NCI-H524 (cell line): Measurements from ENCODE around the gene ATP1A1.

Experiments used
- DNase-seq, 2 experiments: peaks; one replicate each; lab custom pipeline; 2025; lab: John Stamatoyannopoulos, UW

ATP1A1 gene

DNA sequence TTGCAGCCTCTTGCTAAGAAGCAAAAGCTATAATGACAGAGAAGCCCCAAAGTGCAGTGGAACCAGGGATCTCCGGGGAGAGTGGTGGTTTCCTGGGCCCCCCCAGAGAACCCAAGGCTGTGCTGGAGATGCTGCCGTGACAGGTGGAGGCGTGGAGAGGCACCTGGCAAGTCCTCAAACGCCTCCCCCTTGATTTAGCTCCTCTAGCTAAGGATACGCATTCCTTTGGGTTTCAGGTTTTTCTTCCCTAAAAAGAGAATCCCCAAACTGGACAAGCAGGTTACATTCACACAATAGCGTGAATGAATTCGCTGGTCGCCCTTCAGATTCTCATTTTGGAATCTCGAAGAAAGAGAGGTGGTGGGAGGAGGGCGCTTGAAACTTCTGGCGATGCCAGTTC, 853 bp upstream of the ATP1A1 start:
- DNase-seq, result no peak

GRCh38 chr1:116373431-116374352, 648 bp downstream of the ATP1A1 start:
- DNase-seq, result peak in 1 of 2 experiments; percentile 45

DNA sequence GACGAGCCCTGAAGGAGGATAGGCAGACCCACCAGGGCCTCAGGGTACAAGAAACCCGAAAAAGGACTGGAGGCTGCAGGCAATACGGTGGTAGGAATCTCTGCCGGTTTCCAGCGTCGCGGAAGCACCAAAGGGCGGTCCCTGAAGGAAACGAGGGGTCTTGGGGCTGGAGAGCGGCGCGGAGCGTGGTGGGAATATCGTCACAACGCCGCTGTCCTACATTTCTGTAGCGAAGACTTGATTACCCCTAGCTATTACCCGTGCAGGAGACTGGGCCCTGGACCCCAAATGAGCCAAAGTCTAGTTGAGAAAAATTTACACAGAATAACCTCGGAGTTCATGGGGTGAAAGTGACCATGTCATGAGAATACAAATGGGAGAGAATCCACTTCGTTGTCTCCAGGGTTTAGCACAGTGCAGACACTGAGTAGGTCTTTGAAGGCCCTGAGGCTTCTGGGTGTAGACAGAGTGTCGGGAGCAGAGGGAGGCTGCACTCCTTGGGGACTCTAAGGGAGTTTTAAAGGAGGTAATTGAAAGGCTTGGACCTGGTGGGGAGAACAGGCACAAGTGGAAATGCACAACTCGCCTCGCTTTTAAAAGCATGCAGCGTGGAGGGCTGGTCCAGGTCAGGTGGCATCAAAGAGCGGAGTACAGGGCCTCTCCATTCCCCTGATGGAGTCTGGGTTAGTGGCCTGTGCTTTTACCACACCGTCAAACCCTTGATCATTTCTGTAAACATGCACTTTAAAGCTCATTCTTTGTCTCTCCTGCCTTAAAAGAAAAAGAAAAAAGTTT, 1.5 kb downstream of the ATP1A1 start:
- peak in 1 of 2 experiments; percentile 26 for DNase-seq

DNA sequence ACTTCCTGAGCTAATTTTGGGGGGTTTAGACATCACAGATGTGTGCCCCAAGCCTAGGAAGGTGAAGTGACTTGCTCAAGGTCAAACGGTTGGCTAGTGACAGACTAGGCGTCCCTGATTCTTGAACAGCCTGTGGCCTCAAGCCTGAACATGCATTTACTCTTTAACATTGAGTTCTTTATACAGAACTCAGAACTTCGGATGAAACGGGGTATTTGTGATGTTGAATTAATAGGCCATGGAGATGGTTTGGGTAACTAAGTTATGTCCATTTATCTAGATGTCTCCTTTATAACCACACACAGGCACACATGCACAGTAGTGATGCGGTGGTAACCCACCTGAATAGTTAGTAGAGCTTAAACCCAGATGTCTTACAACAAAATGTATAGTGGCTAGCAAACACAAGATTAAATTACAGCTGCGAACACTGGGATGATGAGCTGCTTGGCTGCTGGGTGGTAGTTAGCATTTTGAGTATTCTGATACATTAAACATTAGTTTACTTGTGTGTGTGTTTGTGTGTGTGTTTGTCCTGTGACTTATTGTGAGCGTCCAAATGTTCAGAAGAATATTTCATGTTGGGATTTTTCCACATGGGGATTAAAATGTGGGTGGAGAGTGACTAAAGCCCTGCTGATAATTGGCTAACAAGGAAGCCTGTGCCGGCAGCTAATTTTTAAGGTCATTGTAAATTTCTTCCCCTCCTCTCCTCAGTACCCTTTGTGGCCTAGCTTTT, 2.3 kb downstream of the ATP1A1 start:
- DNase-seq, result peak in 1 of 2 experiments; percentile 46

- DNase-seq, result peak in 1 of 2 experiments; percentile 43
Measured at GRCh38 chr1:116375887-116376728, 3.1 kb downstream of the ATP1A1 start.

DNA sequence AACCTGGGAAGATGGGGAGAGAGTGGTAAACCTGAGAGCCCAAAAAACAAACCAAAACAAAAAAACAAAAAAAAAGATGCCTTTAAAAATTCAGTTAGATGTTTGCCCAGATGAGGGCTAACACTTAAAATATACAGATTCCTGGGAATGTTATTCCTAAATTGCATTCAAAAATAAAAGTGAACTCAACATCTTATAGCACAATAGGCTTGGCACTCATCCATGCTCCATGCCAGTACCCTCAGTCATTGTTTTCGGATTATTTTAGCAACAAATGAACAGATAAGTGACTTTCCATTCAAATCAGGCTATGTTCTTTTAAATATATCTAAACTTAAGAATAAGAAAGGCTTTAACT, 3.7 kb downstream of the ATP1A1 start:
- no peak for DNase-seq

DNA sequence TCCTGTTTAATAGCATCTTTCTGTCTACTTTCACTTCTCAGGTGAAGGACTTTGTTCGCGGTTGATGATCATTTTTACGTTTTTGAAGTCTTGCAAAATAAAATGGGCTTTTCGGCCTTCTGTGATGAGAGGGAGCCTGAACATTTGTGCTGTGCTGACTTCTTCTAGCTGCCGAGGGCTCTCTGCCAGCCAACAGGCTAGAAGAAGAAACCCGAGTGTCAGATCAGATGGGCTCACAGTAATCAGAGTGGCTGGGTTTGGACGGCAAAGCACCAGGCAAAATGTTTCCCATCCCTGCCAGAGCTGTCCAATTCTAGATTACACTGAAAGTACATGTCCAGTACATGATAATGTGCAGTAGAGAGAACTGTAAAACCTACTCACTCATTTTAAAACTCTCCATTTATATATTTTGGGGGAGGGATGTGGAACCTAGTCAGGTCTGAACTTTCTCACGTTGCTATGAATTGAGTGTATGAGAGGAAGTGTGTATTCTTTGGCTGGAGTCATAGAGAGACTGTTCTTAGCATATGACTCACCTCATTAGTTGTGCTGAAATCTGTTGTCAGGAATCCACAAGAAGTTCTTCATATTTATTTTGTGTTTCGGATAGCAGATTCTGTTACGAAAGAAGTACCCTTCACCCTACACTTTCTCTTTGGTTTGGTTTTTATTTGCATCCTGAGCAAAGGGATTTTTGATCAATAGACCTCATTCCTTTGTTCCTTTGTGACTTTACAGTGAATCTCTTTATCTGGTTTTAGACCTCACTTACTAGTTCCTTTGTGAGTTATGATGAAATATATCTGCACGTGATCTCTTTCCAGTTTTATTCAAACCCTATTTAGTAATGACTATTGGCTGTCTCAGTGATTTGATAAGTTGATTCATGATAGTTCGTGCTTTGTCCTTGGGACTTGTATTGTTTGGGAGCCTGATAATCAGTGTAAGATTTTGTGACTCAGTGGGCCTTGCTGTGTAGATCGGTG, 4.8 kb downstream of the ATP1A1 start:
- peak in 1 of 2 experiments; percentile 14 for DNase-seq

DNA sequence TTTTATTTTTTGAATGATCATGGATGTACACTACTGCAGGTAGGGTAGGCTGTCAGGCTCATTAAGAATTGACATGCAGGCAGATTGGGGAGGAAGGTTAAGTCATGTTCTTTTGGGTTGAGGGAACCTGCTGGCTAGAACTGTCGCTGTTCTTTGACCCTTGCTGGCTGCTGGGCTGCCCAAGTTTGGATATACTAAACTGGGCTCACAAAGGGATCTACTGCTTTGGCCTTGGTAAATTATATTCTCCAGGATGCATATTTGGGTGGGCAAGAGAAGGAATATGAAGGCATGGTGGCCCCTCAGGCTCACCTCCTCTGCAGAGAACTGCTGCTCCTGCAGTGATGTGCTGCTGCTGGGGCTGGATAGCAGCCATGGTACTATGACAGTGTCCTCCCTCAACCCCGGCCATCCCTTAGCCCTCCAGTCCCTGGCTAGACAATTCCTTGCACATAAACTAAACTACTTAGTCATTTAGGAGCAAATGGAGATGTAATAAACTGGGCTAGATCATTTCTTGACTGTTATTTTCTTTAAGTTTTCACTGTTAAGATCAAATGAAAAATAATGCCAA, 6.1 kb downstream of the ATP1A1 start:
- no peak for DNase-seq

GRCh38 chr1:116379674-116380498, 6.8 kb downstream of the ATP1A1 start:
- DNase-seq, result no peak

- no peak for DNase-seq
Measured at GRCh38 chr1:116380499-116381242, 7.6 kb downstream of the ATP1A1 start.

DNA sequence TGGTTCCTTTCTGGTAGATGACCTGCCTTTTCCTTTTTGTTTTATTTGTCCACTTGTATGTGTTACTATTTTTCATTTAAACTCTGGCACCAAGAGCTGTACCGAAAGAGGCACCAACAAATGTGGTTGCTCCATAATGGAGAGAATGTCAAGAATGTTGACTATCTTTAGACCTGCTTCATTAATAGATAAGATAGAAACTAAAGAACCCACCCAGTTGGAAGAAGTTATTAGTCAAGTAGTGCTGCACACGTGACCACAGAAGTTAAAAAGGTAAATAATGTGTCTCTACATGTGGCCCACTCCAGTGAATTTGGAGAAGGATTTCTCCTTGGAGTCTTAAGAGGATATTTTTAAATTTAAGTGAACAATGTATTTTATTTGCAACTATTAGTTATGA, 9.3 kb downstream of the ATP1A1 start:
- DNase-seq, result no peak

DNA sequence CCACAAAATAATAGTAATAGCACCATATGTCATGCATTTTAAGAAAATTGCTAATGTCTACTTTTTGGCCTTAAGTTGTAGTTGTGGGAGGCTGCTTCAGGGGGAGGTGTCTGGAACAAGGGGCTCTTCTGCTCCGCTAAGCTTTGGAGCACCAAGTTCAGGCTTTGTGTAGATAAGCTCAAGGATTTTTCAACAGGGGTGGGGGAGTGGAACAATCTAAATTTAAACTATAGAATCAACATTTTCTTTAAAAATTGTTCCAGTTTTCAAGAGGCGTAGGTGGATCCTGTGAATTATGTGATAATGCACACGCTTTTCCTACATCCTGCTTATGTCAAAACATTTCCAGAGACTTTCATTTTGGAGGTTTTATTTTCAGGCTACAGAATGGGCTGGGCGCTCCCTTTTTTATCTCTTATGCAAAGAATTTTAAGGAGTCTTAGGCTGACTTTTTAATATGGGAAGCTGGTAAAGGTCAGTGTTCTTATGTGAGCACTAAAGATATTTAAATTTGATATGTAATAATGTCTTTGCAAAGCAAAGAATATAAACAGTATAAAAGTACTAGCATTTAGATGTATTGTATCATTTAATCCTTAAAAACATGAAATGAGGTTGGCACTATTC, 9.9 kb downstream of the ATP1A1 start:
- DNase-seq, result peak in 1 of 2 experiments; percentile 5

GRCh38 chr1:116386042-116386441, 13.0 kb downstream of the ATP1A1 start:
- DNase-seq, result no peak

GRCh38 chr1:116387551-116387950, 14.5 kb downstream of the ATP1A1 start:
- peak; percentile 57 to 91 for DNase-seq

DNA sequence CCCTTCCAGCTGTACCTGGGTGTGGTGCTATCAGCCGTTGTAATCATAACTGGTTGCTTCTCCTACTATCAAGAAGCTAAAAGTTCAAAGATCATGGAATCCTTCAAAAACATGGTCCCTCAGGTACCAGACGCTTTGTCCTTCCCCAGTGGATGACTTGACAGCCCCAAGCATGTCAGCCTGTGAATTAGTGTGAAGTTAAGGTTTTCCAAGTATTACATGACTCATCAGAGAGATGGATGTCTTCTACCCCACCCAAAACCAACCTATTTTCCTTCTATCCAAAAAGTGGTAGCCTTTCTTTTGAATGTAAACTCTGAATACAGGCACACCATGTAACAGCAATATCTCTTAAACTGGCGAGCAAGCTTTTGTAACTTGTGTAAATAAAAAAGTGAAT, 15.1 kb downstream of the ATP1A1 start:
- no peak for DNase-seq

GRCh38 chr1:116389013-116389412, 16.0 kb downstream of the ATP1A1 start:
- DNase-seq, result no peak

- DNase-seq, result no peak
Measured at GRCh38 chr1:116389686-116390085, 16.6 kb downstream of the ATP1A1 start.

- DNase-seq, result no peak
Measured at GRCh38 chr1:116390195-116390594, 17.2 kb downstream of the ATP1A1 start.
